ENCODE data around the gene SLC35D1.

SLC35D1 gene

DNA sequence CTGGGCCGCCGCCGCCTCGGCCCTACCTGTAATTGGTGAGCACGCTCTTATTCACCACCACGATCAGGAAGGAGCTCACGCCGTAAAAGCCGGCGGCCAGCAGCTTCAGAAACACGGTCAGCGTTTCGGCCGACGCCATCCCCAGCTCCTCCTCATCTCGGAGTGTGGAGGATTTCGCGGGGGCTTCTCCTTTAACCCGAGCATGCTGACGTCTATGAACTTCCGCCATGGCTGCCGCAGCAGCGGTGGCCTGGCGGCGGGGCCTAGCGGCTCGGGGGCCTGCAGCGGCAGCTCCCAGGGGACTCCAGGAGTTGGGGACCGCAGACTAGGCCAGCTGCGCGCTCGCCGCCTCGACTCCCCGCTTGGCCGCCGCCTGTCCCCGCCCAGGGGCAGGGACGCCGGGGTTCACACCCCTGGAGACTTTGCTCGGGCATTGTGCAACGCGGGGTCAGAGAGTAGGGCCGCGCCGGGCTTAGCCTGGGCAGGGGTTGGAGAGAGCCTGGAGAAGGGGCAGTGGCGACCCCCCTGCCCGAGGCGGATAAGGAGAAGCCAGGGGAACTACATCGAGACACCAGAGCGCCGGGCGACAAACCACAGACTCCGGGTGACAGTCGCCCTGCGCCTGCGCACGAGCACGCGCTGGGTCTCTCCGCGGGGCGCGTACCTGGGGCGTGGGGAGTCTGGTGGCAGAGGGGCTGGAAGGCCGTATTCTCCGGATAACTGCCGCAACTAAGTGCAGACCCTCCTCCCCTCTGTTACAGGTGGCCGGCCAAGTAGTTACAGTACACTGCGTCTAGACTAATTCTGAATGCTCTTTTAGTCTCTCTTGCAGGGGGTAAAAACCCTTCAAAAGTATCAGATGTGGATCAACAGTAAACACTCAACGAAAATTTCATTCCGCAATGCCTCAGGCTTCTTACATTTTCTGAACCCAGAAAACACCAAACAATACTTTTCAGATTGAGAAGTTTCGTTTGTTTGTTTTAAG lies at the start of gene SLC35D1:
SLC35D1 (minus strand) TSS at position 364 of the 988 bp plus-strand sequence; CDS start at position 229, 135 bp downstream.
- TF ChIP-seq, protein P1, sequence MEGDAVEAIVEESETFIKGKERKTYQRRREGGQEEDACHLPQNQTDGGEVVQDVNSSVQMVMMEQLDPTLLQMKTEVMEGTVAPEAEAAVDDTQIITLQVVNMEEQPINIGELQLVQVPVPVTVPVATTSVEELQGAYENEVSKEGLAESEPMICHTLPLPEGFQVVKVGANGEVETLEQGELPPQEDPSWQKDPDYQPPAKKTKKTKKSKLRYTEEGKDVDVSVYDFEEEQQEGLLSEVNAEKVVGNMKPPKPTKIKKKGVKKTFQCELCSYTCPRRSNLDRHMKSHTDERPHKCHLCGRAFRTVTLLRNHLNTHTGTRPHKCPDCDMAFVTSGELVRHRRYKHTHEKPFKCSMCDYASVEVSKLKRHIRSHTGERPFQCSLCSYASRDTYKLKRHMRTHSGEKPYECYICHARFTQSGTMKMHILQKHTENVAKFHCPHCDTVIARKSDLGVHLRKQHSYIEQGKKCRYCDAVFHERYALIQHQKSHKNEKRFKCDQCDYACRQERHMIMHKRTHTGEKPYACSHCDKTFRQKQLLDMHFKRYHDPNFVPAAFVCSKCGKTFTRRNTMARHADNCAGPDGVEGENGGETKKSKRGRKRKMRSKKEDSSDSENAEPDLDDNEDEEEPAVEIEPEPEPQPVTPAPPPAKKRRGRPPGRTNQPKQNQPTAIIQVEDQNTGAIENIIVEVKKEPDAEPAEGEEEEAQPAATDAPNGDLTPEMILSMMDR (IDR thresholded peaks at IDR 0.05): no peak

- TF ChIP-seq, protein P1 (IDR thresholded peaks at IDR 0.05): no peak
These were observed 49.6 kb upstream of the SLC35D1 start for GRCh38 chr1:67103548-67103947.

DNA sequence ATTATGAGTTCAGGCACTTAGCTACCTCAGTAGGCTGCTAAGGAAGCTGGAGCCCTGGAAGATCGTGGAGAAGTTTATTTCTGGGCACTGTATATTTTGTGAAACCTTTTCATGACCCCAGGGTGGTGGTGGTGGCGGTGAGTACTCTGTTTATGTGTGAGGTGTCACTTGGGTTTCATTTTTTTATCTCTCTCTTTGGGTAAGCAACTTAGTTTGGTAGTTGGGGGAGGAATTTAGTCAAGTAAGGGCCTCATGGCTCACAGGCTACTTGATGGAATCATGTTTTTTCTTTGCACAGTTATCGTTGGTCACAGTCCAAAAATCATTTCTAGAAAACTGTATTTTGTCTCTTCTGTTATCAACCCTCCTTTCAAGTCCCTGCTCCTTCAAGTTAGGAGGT lies 46.9 kb upstream of the SLC35D1 start:
- TF ChIP-seq, protein P1 (IDR thresholded peaks at IDR 0.05): no peak

GRCh38 chr1:67097305-67097704 lies 43.4 kb upstream of the SLC35D1 start:
- TF ChIP-seq, protein P1 (IDR thresholded peaks at IDR 0.05): no peak

GRCh38 chr1:67094191-67094590 lies 40.2 kb upstream of the SLC35D1 start:
- TF ChIP-seq, protein P1 (IDR thresholded peaks at IDR 0.05): no peak

DNA sequence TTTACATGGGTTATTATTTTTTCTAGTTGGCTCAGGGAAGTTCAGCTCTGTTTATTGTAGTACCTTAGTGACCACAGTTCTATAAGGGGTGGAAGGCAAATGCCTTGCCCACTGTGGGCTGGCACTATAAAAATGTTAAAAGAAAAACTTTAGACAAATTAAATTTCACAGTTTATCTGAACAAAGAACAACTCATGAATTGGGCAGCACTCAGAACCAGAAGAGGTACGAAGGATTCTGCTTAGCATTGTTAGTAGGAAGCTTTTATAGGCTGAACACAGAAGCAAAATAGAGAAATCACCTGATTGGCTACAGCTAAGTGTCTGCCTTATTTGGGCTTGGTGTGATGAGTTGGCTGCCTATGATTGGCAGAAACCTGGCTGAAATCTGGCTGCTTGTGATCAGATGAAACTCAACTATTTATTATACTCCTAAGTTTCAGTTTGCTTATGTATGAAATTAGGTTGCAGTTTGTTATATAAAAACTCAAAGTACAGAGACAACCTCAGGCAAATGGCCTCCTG lies 35.8 kb upstream of the SLC35D1 start:
- TF ChIP-seq, protein P1 (IDR thresholded peaks at IDR 0.05): no peak

DNA sequence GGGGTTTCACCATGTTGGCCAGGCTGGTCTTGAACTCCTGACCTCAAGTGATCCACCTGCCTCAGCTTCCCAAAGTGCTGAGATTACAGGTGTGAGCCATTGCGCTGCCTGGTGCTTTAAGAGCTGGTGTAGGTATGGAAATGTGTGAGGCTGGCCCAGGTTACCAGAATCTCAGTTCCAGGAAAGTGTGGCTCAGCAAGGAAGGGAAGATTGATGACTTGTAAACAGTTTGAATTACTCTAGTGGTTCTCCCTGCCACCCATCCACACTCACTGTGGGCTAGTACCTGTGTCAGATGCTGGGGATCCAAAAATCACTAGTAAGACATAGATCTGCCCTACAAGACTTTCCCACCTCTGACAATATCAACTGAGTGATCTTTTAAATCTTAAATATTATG lies 34.5 kb upstream of the SLC35D1 start:
- TF ChIP-seq, protein P1 (IDR thresholded peaks at IDR 0.05): no peak
